HepG2 (cell line): ENCODE data around the gene MAP3K3. TPM values are rescaled to one million over a fixed set of nuclear protein-coding genes. Genes with fewer than 3 reads are reported as not detected.
A peak's percentile ranks its signal among the peaks of the same experiment; 100 is the strongest.

Source experiments
- CREB1 ChIP-seq, 2 experiments: fragments of 450-650 bp in 1 of 2; IDR thresholded peaks; 2 replicates each; pipeline ENCODE4 v1.6.1; 2016 to 2017; ENCODE audit warnings: control low read depth in 1 of 2, mild to moderate bottlenecking in 1 of 2, missing compliant biosample characterization in 1 of 2, missing genetic modification characterization in 1 of 2
- DMAP1 ChIP-seq: IDR thresholded peaks from 2 replicates; pipeline ENCODE4 v1.6.1; 2016
- FOXO1 ChIP-seq: sonication (generic); formaldehyde crosslinking; IDR thresholded peaks from 2 replicates; pipeline ENCODE4 v1.4.0; 2020; ENCODE audit warnings: missing genetic modification reagents
- KLF11 ChIP-seq: IDR thresholded peaks from 2 replicates; pipeline ENCODE4 v1.6.1; 2016; ENCODE audit warnings: missing compliant biosample characterization
- KLF16 ChIP-seq, 2 experiments: sonication (generic) in 1 of 2; formaldehyde crosslinking in 1 of 2; IDR thresholded peaks; 2 replicates each; pipeline versions ENCODE4 v1.6.1 to v1.8.0; 2016 to 2023; ENCODE audit warnings: missing genetic modification reagents in 2 of 2, missing compliant biosample characterization in 1 of 2
- NCOA2 ChIP-seq: sonication (generic); formaldehyde crosslinking; IDR thresholded peaks from 2 replicates; pipeline ENCODE4 v1.8.0; 2022; ENCODE audit warnings: inconsistent platforms
- NFRKB ChIP-seq: fragments of 450-650 bp; IDR thresholded peaks from 2 replicates; pipeline ENCODE4 v1.6.1; 2017
- PCBP1 ChIP-seq: fragments of 200-400 bp; formaldehyde crosslinking; IDR thresholded peaks from 2 replicates; pipeline ENCODE4 v1.6.1; 2017; ENCODE audit warnings: mild to moderate bottlenecking, low read depth, low read length, borderline replicate concordance
- RFXANK ChIP-seq: IDR thresholded peaks from 2 replicates; pipeline ENCODE4 v1.6.1; 2016
- SNRNP70 ChIP-seq: fragments of 200-400 bp; formaldehyde crosslinking; IDR thresholded peaks from 2 replicates; pipeline ENCODE4 v1.6.1; 2017; ENCODE audit warnings: mild to moderate bottlenecking, low read depth, low read length, moderate library complexity
- XBP1 ChIP-seq: sonication (generic); formaldehyde crosslinking; IDR thresholded peaks from 2 replicates; pipeline ENCODE4 v1.5.0; 2020; ENCODE audit warnings: missing genetic modification reagents
- ZNF605 ChIP-seq: sonication (generic); formaldehyde crosslinking; IDR thresholded peaks from 2 replicates; pipeline ENCODE4 v1.8.0; 2022; ENCODE audit warnings: mild to moderate bottlenecking, missing genetic modification reagents
- polyA plus RNA-seq, 8 experiments: library from polyadenylated mRNA; depleted of rRNA in 3 of 8; stranded (reverse) in 7 of 8; unstranded in 1 of 8; fragments of >200 nt; fragmentation: Illumina TruSeq in 4 of 8; extraction: Trizol in 4 of 8; gene quantifications; 2 replicates each; pipeline versions ENCODE4 v1.2.1 to v1.2.3, GENCODE V29; 2011 to 2016; ENCODE audit warnings: low read depth in 4 of 8, missing spikeins in 1 of 8, mixed read lengths in 1 of 8; ENCODE audit not compliant: insufficient read depth in 1 of 8
- total RNA-seq, 5 experiments: library from RNA; depleted of rRNA; stranded (reverse); fragments of >200 nt; fragmentation: Illumina TruSeq; extraction: Trizol; gene quantifications; 2 replicates each; pipeline ENCODE4 v1.2.3, GENCODE V29; 2016; ENCODE audit warnings: low read depth in 1 of 5
- TF ChIP-seq, protein P1 (sequence below): sonication (generic); formaldehyde crosslinking; IDR thresholded peaks from 2 replicates; pipeline ENCODE4 v1.8.0; 2022; ENCODE audit warnings: mild to moderate bottlenecking, missing genetic modification reagents; ENCODE audit not compliant: insufficient replicate concordance
- TF ChIP-seq, protein P2 (sequence below): sonication (generic); formaldehyde crosslinking; IDR thresholded peaks from 2 replicates; pipeline ENCODE4 v1.9.0; 2021; ENCODE audit warnings: missing genetic modification reagents, borderline replicate concordance
- TF ChIP-seq, protein P3 (sequence below): IDR thresholded peaks from 2 replicates; pipeline ENCODE4 v1.6.1; 2016; ENCODE audit warnings: low read depth, missing genetic modification reagents, missing compliant biosample characterization
- TF ChIP-seq, protein P4 (sequence below): sonication (generic); formaldehyde crosslinking; IDR thresholded peaks from 2 replicates; pipeline ENCODE4 v1.4.0; 2020; ENCODE audit warnings: missing genetic modification reagents

The MAP3K3 gene
- total and polyA plus RNA-seq, 2 of the 13 experiments (the other 11 are each of a cell fraction or from before 2014, with no cell fraction given) = 17.7 to 21.8 TPM

DNA sequence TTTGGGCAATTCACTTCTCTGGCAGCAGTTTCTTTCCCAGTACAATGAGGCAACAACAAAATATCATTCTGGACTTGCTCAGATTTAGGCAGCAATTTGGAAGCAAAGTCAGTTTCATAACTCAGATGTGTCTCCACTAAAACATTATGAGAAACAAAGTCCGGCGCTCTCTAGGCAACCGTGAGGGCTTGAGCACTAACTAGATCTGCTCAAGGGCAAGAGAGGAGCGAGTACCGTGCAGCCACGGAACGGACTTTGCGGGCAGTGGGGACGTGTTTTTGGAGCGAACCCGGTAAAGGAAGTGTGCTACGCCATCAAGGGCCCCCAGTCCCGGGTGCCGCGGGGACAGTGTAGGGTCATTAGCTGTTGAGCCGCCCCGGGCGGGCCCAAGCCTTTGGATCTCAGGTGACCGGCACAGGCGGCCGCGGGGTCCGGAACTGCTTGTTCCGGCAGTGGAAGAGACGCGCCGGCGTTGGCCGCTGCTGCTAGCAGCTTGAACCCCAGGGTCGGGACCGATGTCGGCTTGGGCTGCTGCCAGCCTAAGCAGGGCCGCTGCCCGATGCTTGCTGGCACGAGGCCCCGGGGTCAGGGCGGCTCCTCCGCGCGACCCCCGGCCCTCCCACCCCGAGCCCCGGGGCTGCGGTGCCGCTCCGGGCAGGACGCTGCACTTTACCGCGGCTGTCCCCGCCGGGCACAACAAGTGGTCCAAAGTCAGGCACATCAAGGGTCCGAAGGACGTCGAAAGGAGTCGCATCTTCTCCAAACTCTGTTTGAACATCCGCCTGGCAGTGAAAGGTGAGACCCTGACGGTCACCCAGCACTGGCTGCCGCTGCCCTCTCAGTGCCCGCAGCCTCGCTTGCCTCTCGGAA lies 21.4 kb upstream of the MAP3K3 start, which contains the start of gene TACO1 (continued):
- peak in 1 of 2 experiments; percentile 99; a peak in 2 of 4 replicates for TF ChIP-seq KLF16 (CRISPR knock-in tag; IDR thresholded peaks at IDR 0.05)
- peak; percentile 97; the same call in 1 of the 2 replicates for TF ChIP-seq KLF11 (CRISPR knock-in tag)
- no peak for TF ChIP-seq SNRNP70
- TF ChIP-seq, protein P1, sequence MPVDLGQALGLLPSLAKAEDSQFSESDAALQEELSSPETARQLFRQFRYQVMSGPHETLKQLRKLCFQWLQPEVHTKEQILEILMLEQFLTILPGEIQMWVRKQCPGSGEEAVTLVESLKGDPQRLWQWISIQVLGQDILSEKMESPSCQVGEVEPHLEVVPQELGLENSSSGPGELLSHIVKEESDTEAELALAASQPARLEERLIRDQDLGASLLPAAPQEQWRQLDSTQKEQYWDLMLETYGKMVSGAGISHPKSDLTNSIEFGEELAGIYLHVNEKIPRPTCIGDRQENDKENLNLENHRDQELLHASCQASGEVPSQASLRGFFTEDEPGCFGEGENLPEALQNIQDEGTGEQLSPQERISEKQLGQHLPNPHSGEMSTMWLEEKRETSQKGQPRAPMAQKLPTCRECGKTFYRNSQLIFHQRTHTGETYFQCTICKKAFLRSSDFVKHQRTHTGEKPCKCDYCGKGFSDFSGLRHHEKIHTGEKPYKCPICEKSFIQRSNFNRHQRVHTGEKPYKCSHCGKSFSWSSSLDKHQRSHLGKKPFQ (CRISPR knock-in tag) = no peak
- TF ChIP-seq DMAP1 (CRISPR knock-in tag) = peak; percentile 96
- peak; percentile 94 for TF ChIP-seq FOXO1 (CRISPR knock-in tag)
- TF ChIP-seq PCBP1 = 0 out of 2 replicates have a peak, but pooled peaks have one; percentile 77
- TF ChIP-seq, protein P2, sequence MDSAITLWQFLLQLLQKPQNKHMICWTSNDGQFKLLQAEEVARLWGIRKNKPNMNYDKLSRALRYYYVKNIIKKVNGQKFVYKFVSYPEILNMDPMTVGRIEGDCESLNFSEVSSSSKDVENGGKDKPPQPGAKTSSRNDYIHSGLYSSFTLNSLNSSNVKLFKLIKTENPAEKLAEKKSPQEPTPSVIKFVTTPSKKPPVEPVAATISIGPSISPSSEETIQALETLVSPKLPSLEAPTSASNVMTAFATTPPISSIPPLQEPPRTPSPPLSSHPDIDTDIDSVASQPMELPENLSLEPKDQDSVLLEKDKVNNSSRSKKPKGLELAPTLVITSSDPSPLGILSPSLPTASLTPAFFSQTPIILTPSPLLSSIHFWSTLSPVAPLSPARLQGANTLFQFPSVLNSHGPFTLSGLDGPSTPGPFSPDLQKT (CRISPR knock-in tag) = peak; percentile 77; the same call in 1 of the 2 replicates
- TF ChIP-seq NCOA2 (CRISPR knock-in tag) = peak; percentile 80
- TF ChIP-seq, protein P3, sequence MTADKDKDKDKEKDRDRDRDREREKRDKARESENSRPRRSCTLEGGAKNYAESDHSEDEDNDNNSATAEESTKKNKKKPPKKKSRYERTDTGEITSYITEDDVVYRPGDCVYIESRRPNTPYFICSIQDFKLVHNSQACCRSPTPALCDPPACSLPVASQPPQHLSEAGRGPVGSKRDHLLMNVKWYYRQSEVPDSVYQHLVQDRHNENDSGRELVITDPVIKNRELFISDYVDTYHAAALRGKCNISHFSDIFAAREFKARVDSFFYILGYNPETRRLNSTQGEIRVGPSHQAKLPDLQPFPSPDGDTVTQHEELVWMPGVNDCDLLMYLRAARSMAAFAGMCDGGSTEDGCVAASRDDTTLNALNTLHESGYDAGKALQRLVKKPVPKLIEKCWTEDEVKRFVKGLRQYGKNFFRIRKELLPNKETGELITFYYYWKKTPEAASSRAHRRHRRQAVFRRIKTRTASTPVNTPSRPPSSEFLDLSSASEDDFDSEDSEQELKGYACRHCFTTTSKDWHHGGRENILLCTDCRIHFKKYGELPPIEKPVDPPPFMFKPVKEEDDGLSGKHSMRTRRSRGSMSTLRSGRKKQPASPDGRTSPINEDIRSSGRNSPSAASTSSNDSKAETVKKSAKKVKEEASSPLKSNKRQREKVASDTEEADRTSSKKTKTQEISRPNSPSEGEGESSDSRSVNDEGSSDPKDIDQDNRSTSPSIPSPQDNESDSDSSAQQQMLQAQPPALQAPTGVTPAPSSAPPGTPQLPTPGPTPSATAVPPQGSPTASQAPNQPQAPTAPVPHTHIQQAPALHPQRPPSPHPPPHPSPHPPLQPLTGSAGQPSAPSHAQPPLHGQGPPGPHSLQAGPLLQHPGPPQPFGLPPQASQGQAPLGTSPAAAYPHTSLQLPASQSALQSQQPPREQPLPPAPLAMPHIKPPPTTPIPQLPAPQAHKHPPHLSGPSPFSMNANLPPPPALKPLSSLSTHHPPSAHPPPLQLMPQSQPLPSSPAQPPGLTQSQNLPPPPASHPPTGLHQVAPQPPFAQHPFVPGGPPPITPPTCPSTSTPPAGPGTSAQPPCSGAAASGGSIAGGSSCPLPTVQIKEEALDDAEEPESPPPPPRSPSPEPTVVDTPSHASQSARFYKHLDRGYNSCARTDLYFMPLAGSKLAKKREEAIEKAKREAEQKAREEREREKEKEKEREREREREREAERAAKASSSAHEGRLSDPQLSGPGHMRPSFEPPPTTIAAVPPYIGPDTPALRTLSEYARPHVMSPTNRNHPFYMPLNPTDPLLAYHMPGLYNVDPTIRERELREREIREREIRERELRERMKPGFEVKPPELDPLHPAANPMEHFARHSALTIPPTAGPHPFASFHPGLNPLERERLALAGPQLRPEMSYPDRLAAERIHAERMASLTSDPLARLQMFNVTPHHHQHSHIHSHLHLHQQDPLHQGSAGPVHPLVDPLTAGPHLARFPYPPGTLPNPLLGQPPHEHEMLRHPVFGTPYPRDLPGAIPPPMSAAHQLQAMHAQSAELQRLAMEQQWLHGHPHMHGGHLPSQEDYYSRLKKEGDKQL (CRISPR knock-in tag) = peak; percentile 58; the same call in 1 of the 2 replicates
- TF ChIP-seq XBP1 (CRISPR knock-in tag) = peak; percentile 29; the same call in 1 of the 2 replicates
- peak; percentile 48; the same call in 1 of the 2 replicates for TF ChIP-seq CREB1 (IDR thresholded peaks at IDR 0.05)
- no peak; the same call in none of the 2 replicates for TF ChIP-seq CREB1 (CRISPR knock-in tag; IDR thresholded peaks at IDR 0.05)
- TF ChIP-seq, protein P4, sequence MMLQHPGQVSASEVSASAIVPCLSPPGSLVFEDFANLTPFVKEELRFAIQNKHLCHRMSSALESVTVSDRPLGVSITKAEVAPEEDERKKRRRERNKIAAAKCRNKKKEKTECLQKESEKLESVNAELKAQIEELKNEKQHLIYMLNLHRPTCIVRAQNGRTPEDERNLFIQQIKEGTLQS (CRISPR knock-in tag) = peak; percentile 73; the same call in 1 of the 2 replicates
- peak; percentile 76; the same call in 1 of the 2 replicates for TF ChIP-seq RFXANK (CRISPR knock-in tag)
- peak; percentile 95 for TF ChIP-seq ZNF605 (CRISPR knock-in tag)
- no peak for TF ChIP-seq NFRKB
